Muscle layer of duodenum (tissue), 2 donors: Measurements from ENCODE around the gene KCP.

Experiments used
- H3K27ac ChIP-seq: one replicate; pipeline ENCODE4 v1.7.0; 2013; ENCODE audit warnings: mild to moderate bottlenecking, low read length
- H3K27me3 ChIP-seq: one replicate; pipeline ENCODE4 v1.7.0; 2013; ENCODE audit warnings: low read depth, mild to moderate bottlenecking, control low read depth, low read length
- H3K36me3 ChIP-seq, 2 donors: one replicate each; pipeline ENCODE4 v1.7.0; 2013; ENCODE audit warnings: low read length in 2 of 2, control low read depth in 1 of 2, mild to moderate bottlenecking in 1 of 2; ENCODE audit not compliant: insufficient read depth in 2 of 2, control insufficient read depth in 1 of 2
- H3K4me1 ChIP-seq, 2 donors: one replicate each; pipeline ENCODE4 v1.7.0; 2013; ENCODE audit warnings: low read length in 2 of 2, mild to moderate bottlenecking in 2 of 2, control low read depth in 1 of 2, moderate library complexity in 1 of 2; ENCODE audit not compliant: insufficient read depth in 2 of 2, control insufficient read depth in 1 of 2
- H3K4me3 ChIP-seq, 2 donors: one replicate each; pipeline ENCODE4 v1.7.0; 2013; ENCODE audit warnings: low read length in 2 of 2, low read depth in 1 of 2, mild to moderate bottlenecking in 1 of 2
- H3K9me3 ChIP-seq, 2 donors: one replicate each; pipeline ENCODE4 v1.7.0; 2013; ENCODE audit warnings: low read length in 2 of 2, control low read depth in 1 of 2, mild to moderate bottlenecking in 1 of 2; ENCODE audit not compliant: control insufficient read depth in 1 of 2
- donor health status: healthy.

Gene KCP

GRCh38 chr7:128928882-128929788 is 18.6 kb upstream of the KCP start:
- Histone ChIP-seq H3K36me3 (no peaks in the 10 kb centered on the region), H3K27ac (no peak overlapping the region), H3K27me3 (no peaks in the 10 kb centered on the region), H3K4me1 (no peaks in the 10 kb centered on the region), H3K4me3 (no peak overlapping the region), H3K9me3 (no peaks in the 10 kb centered on the region)

GRCh38 chr7:128928159-128928813 is 17.8 kb upstream of the KCP start:
- H3K27me3 ChIP-seq: no peaks in the 10 kb centered on the region
- H3K4me1 ChIP-seq: no peaks in the 10 kb centered on the region
- H3K4me3 ChIP-seq: no peak overlapping the region
- H3K36me3 ChIP-seq: no peaks in the 10 kb centered on the region
- H3K27ac ChIP-seq: no peak overlapping the region
- H3K9me3 ChIP-seq: no peaks in the 10 kb centered on the region

- Histone ChIP-seq H3K36me3 (no peaks in the 10 kb centered on the region), H3K27me3 (peaks cover 3% of the 10 kb centered on the region), H3K4me3 (no peak overlapping the region), H3K9me3 (no peaks in the 10 kb centered on the region), H3K27ac (no peak overlapping the region), H3K4me1 (no peaks in the 10 kb centered on the region)
These were observed 14.4 kb upstream of the KCP start for GRCh38 chr7:128924707-128925588.

GRCh38 chr7:128923411-128923800 is 12.9 kb upstream of the KCP start:
- H3K4me1 ChIP-seq: no peaks in the 10 kb centered on the region
- no peaks in the 10 kb centered on the region for H3K36me3 ChIP-seq
- H3K9me3 ChIP-seq: no peaks in the 10 kb centered on the region
- no peak overlapping the region for H3K4me3 ChIP-seq
- peaks cover 3% of the 10 kb centered on the region for H3K27me3 ChIP-seq
- no peak overlapping the region for H3K27ac ChIP-seq

GRCh38 chr7:128922496-128923410 is 12.2 kb upstream of the KCP start:
- Histone ChIP-seq H3K4me1 (no peaks in the 10 kb centered on the region), H3K27me3 (peaks cover 3% of the 10 kb centered on the region), H3K4me3 (no peak overlapping the region), H3K9me3 (no peaks in the 10 kb centered on the region), H3K27ac (no peak overlapping the region), H3K36me3 (no peaks in the 10 kb centered on the region)

GRCh38 chr7:128921866-128922440 is 11.4 kb upstream of the KCP start:
- H3K27ac ChIP-seq: no peak overlapping the region
- H3K4me3 ChIP-seq: no peak overlapping the region
- no peaks in the 10 kb centered on the region for H3K36me3 ChIP-seq
- H3K4me1 ChIP-seq: no peaks in the 10 kb centered on the region
- no peaks in the 10 kb centered on the region for H3K9me3 ChIP-seq
- H3K27me3 ChIP-seq: peaks cover 3% of the 10 kb centered on the region

- no peak overlapping the region for H3K4me3 ChIP-seq
- H3K36me3 ChIP-seq: no peaks in the 10 kb centered on the region
- H3K27me3 ChIP-seq: peaks cover 8% of the 10 kb centered on the region
- H3K27ac ChIP-seq: no peak overlapping the region
- H3K4me1 ChIP-seq: no peaks in the 10 kb centered on the region
- no peaks in the 10 kb centered on the region for H3K9me3 ChIP-seq
These were observed 10.5 kb upstream of the KCP start for GRCh38 chr7:128920913-128921582.

- Histone ChIP-seq H3K27ac (no peak overlapping the region), H3K27me3 (peaks cover 9% of the 10 kb centered on the region), H3K4me1 (peaks cover 0 to 4% of the 10 kb centered on the region in 2 donors), H3K4me3 (no peak overlapping the region), H3K36me3 (no peaks in the 10 kb centered on the region), H3K9me3 (no peaks in the 10 kb centered on the region)
These were observed 9.6 kb upstream of the KCP start for GRCh38 chr7:128919881-128920799.

GRCh38 chr7:128919241-128919640 is 8.7 kb upstream of the KCP start:
- Histone ChIP-seq H3K27me3 (peaks cover 16% of the 10 kb centered on the region), H3K27ac (no peak overlapping the region), H3K9me3 (no peaks in the 10 kb centered on the region), H3K4me3 (no peak overlapping the region), H3K4me1 (peaks cover 0 to 4% of the 10 kb centered on the region in 2 donors), H3K36me3 (no peaks in the 10 kb centered on the region)
